ENCODE data around the gene C1orf50. TPM values are rescaled to one million over a fixed set of nuclear protein-coding genes. Genes with fewer than 3 reads are reported as not detected.
A peak's percentile ranks its signal among the peaks of the same experiment; 100 is the strongest.

The C1orf50 gene
- total RNA-seq, 2 experiments from 2014 or later: 23.1 to 23.9 TPM

GRCh38 chr1:42752284-42752683 is 14.8 kb upstream of the C1orf50 start:
- intact Hi-C loops (cut with DNase I, micrococcal nuclease): no loop called here
- Mint-ChIP-seq H3K4me1 (ENCODE audit: low read depth) (peaks cover 4% of the 10 kb centered on the region), H3K27ac (no peak overlapping the region), H3K9me3 (no peaks in the 10 kb centered on the region), H3K27me3 (no peaks in the 10 kb centered on the region), H3K36me3 (ENCODE audit: low read depth) (peaks cover 88% of the 10 kb centered on the region), H3K4me3 (no peak overlapping the region)
- Histone ChIP-seq H3K4me3 (ENCODE audit: low read length) (no peak overlapping the region), H3K27me3 (ENCODE audit: control insufficient read depth in 1 of 2, insufficient read depth in 2 of 2, low read length in 2 of 2) (no peaks in the 10 kb centered on the region), H3K4me1 (ENCODE audit: insufficient read depth, low read length) (no peaks in the 10 kb centered on the region), H3K27ac (ENCODE audit: low read depth in 1 of 2, low read length in 2 of 2) (no peak overlapping the region), H3K36me3 (ENCODE audit: insufficient read depth, low read length) (peaks cover 79% of the 10 kb centered on the region), H3K9me3 (ENCODE audit: control insufficient read depth in 1 of 2, insufficient read depth in 1 of 2, low read length in 2 of 2) (no peaks in the 10 kb centered on the region)
- ATAC-seq (ENCODE audit: poor library complexity) (no peak), DNase-seq (no peak)
- ChIA-PET POLR2A (interaction anchor here (0.9 kb wide), 1 partner anchor 14 kb away, joined by 3 read pairs; no protein-coding TSS in a partner anchor), CTCF (interaction anchor here (0.9 kb wide), 1 partner anchor 579 kb away, joined by 3 read pairs; no protein-coding TSS in a partner anchor)
- no peak for TF ChIP-seq CTCF (IDR thresholded peaks at IDR 0.05)

GRCh38 chr1:42753070-42753469 is 14.0 kb upstream of the C1orf50 start:
- Mint-ChIP-seq H3K27ac (no peak overlapping the region), H3K4me1 (ENCODE audit: low read depth) (peaks cover 4% of the 10 kb centered on the region), H3K9me3 (no peaks in the 10 kb centered on the region), H3K27me3 (no peaks in the 10 kb centered on the region), H3K4me3 (no peak overlapping the region), H3K36me3 (ENCODE audit: low read depth) (peaks cover 91% of the 10 kb centered on the region)
- ChIA-PET POLR2A (interaction anchor here (0.9 kb wide), 1 partner anchor 13 kb away, joined by 3 read pairs; no protein-coding TSS in a partner anchor), CTCF (interaction anchor here (0.9 kb wide), 1 partner anchor 580 kb away, joined by 3 read pairs; no protein-coding TSS in a partner anchor)
- H3K4me1 ChIP-seq (ENCODE audit: insufficient read depth, low read length): no peaks in the 10 kb centered on the region
- peaks cover 79% of the 10 kb centered on the region for H3K36me3 ChIP-seq (ENCODE audit: insufficient read depth, low read length)
- no peaks in the 10 kb centered on the region for H3K27me3 ChIP-seq (ENCODE audit: control insufficient read depth in 1 of 2, insufficient read depth in 2 of 2, low read length in 2 of 2)
- no peak overlapping the region for H3K4me3 ChIP-seq (ENCODE audit: low read length)
- ATAC-seq (ENCODE audit: poor library complexity) (no peak), DNase-seq (no peak)
- no peak for TF ChIP-seq CTCF (IDR thresholded peaks at IDR 0.05)
- H3K27ac ChIP-seq (ENCODE audit: low read depth in 1 of 2, low read length in 2 of 2): no peak overlapping the region
- H3K9me3 ChIP-seq (ENCODE audit: control insufficient read depth in 1 of 2, insufficient read depth in 1 of 2, low read length in 2 of 2): no peaks in the 10 kb centered on the region
- intact Hi-C loops (cut with DNase I, micrococcal nuclease): no loop called here

- peak in 3 of 14 experiments; percentile 33 to 62 (median 59) for DNase-seq
- H3K27me3 ChIP-seq (ENCODE audit: control insufficient read depth in 1 of 2, insufficient read depth in 2 of 2, low read length in 2 of 2): no peaks in the 10 kb centered on the region
- H3K4me3 Mint-ChIP-seq: no peak overlapping the region
- POLR2A ChIA-PET: interaction anchor here (3.3 kb wide), 1 partner anchor 10 kb away, joined by 21 read pairs; the partner anchor contains the start of genes C1orf50 and P3H1
- H3K36me3 ChIP-seq (ENCODE audit: insufficient read depth, low read length): peaks cover 79% of the 10 kb centered on the region
- no peaks in the 10 kb centered on the region for H3K4me1 ChIP-seq (ENCODE audit: insufficient read depth, low read length)
- H3K36me3 Mint-ChIP-seq (ENCODE audit: low read depth): peaks cover 79% of the 10 kb centered on the region
- peak; percentile 44 for ATAC-seq (ENCODE audit: poor library complexity)
- intact Hi-C loops (cut with DNase I, micrococcal nuclease): no loop called here
- no peak overlapping the region for H3K27ac Mint-ChIP-seq
- no peaks in the 10 kb centered on the region for H3K9me3 Mint-ChIP-seq
- H3K9me3 ChIP-seq (ENCODE audit: control insufficient read depth in 1 of 2, insufficient read depth in 1 of 2, low read length in 2 of 2): no peaks in the 10 kb centered on the region
- H3K27ac ChIP-seq (ENCODE audit: low read depth in 1 of 2, low read length in 2 of 2): no peak overlapping the region
- no peak overlapping the region for H3K4me3 ChIP-seq (ENCODE audit: low read length)
- peaks cover 4% of the 10 kb centered on the region for H3K4me1 Mint-ChIP-seq (ENCODE audit: low read depth)
- CTCF ChIA-PET: interaction anchor here (0.6 to 1.2 kb wide), 3 partner anchors 17 to 179 kb away, joined by 3 read pairs; partner anchors contain the start of gene CLDN19
- peak; percentile 58 for TF ChIP-seq CTCF (IDR thresholded peaks at IDR 0.05)
- no peaks in the 10 kb centered on the region for H3K27me3 Mint-ChIP-seq
Observed at GRCh38 chr1:42756956-42757891, 9.8 kb upstream of the C1orf50 start.
